HepG2 (cell line): ENCODE results near the gene UPB1. TPM values are rescaled to one million over a fixed set of nuclear protein-coding genes. Genes with fewer than 3 reads are reported as not detected.
A peak's percentile ranks its signal among the peaks of the same experiment; 100 is the strongest.

Experiments used
- ATAC-seq: fragments of 200-7000 bp; cut with Tn5 transposase; 3 replicates; pipeline ENCODE4 v1.9.1; 2020; ENCODE audit warnings: mild to moderate bottlenecking, moderate library complexity
- BruUV-seq: library from RNA; stranded (reverse); fragments of 400-500 nt; replicated peaks from 2 replicates; lab custom pipeline; 2021; lab: Mats Ljungman, UMichigan
- CTCF ChIA-PET: fragments of 300-600 bp; formaldehyde crosslinking; extraction: SDS; loops from one replicate; lab custom pipeline; 2021; ENCODE audit warnings: low total read pairs, inconsistent platforms, low intra/inter-chr PET ratio; lab: Yijun Ruan, JAX
- POLR2A ChIA-PET: fragments of 350-600 bp; sonication (Branson Sonifier 250); formaldehyde crosslinking; loops from one replicate; lab custom pipeline; 2020; ENCODE audit warnings: antibody characterized with exemption, inconsistent platforms; lab: Yijun Ruan, JAX
- DNase-seq: peaks from one replicate; pipeline ENCODE4 v3.0.0-alpha.2; 2015; ENCODE audit warnings: low spot score
- FAIRE-seq: peaks from 3 replicates; lab custom pipeline; 2011; peaks lifted over from hg19 to GRCh38; lab: Jason Lieb, UNC
- H2AFZ ChIP-seq: one replicate; pipeline ENCODE4 v1.6.1; 2011; ENCODE audit warnings: low read length, inconsistent platforms
- H3K27ac ChIP-seq: fragments of 300-600 bp; 3 replicates; pipeline ENCODE4 v1.8.0; 2011; ENCODE audit warnings: mixed run types, mild to moderate bottlenecking, mixed read lengths, low read length, inconsistent platforms; ENCODE audit not compliant: insufficient read depth; ENCODE audit errors: extremely low read length
- H3K27me3 ChIP-seq, 2 experiments: fragments of 200-600 bp in 1 of 2; 2 replicates in 1 of 2; 3 replicates in 1 of 2; pipeline versions ENCODE4 v1.6.0 to v1.8.0; 2011; ENCODE audit warnings: low read length in 2 of 2, mild to moderate bottlenecking in 2 of 2, moderate library complexity in 2 of 2, inconsistent platforms in 1 of 2; ENCODE audit not compliant: insufficient read depth in 2 of 2, control insufficient read depth in 1 of 2
- H3K36me3 ChIP-seq, 2 experiments: fragments of 200-600 bp in 1 of 2; replicated peaks in 1 of 2; 2 replicates in 1 of 2; 3 replicates in 1 of 2; pipeline versions ENCODE4 v1.5.1 to v1.8.0; 2011; ENCODE audit warnings: low read length in 2 of 2, inconsistent platforms in 1 of 2; ENCODE audit not compliant: insufficient read depth in 2 of 2, control insufficient read depth in 1 of 2
- H3K4me1 ChIP-seq: 2 replicates; pipeline ENCODE4 v1.5.1; 2012; ENCODE audit warnings: low read length, inconsistent platforms; ENCODE audit not compliant: insufficient read depth
- H3K4me2 ChIP-seq: 2 replicates; pipeline ENCODE4 v1.6.0; 2011; ENCODE audit warnings: low read depth, low read length, inconsistent platforms
- H3K4me3 ChIP-seq, 3 experiments: fragments of 200-600 bp in 1 of 3; sonication (generic), shearing (Covaris generic) in 1 of 3; replicated peaks in 1 of 3; 2 replicates each; pipeline ENCODE4 v1.5.1; 2011 to 2016; ENCODE audit warnings: low read length in 3 of 3, inconsistent platforms in 2 of 3, low read depth in 2 of 3, mild to moderate bottlenecking in 2 of 3, control low read depth in 1 of 3, mixed read lengths in 1 of 3; ENCODE audit not compliant: insufficient read depth in 1 of 3
- H3K79me2 ChIP-seq: one replicate; pipeline ENCODE4 v1.6.1; 2011; ENCODE audit warnings: low read length, inconsistent platforms; ENCODE audit not compliant: insufficient read depth
- H3K9ac ChIP-seq: 2 replicates; pipeline ENCODE4 v1.6.0; 2011; ENCODE audit warnings: mild to moderate bottlenecking, low read depth, low read length, inconsistent platforms; ENCODE audit not compliant: insufficient read depth
- H3K9me3 ChIP-seq: 2 replicates; pipeline ENCODE4 v1.5.1; 2012; ENCODE audit warnings: mild to moderate bottlenecking, low read length
- H4K20me1 ChIP-seq: 2 replicates; pipeline ENCODE4 v1.6.0; 2011; ENCODE audit warnings: inconsistent platforms, mild to moderate bottlenecking, low read length, moderate library complexity; ENCODE audit not compliant: insufficient read depth
- BCL6 ChIP-seq: IDR thresholded peaks from 2 replicates; pipeline ENCODE4 v1.6.1; 2016; ENCODE audit warnings: missing genetic modification reagents, missing compliant biosample characterization
- CEBPB ChIP-seq: IDR thresholded peaks from 2 replicates; pipeline ENCODE4 v1.6.1; 2011; ENCODE audit warnings: low read depth, low read length, improper control_type of control experiment, borderline replicate concordance
- NFAT5 ChIP-seq: sonication (generic); formaldehyde crosslinking; IDR thresholded peaks from 2 replicates; pipeline ENCODE4 v1.4.0; 2020; ENCODE audit warnings: missing genetic modification reagents
- NFYB ChIP-seq: sonication (generic); formaldehyde crosslinking; IDR thresholded peaks from 2 replicates; pipeline ENCODE4 v1.4.0; 2020; ENCODE audit warnings: missing genetic modification reagents
- NFYC ChIP-seq: IDR thresholded peaks from 2 replicates; pipeline ENCODE4 v1.6.1; 2016; ENCODE audit warnings: missing genetic modification reagents, missing compliant biosample characterization
- PAWR ChIP-seq: sonication (generic); formaldehyde crosslinking; IDR thresholded peaks from 2 replicates; pipeline ENCODE4 v1.4.0; 2020; ENCODE audit warnings: missing genetic modification reagents, mild to moderate bottlenecking, borderline replicate concordance
- PRMT3 ChIP-seq: sonication (generic); formaldehyde crosslinking; IDR thresholded peaks from 2 replicates; pipeline ENCODE4 v1.8.1; 2022; ENCODE audit warnings: low read depth, mild to moderate bottlenecking, moderate library complexity, missing genetic modification reagents, borderline replicate concordance
- RFXANK ChIP-seq: IDR thresholded peaks from 2 replicates; pipeline ENCODE4 v1.6.1; 2016
- SOX13 ChIP-seq, 3 experiments: fragments of 450-650 bp in 1 of 3; sonication (generic) in 1 of 3; formaldehyde crosslinking in 1 of 3; IDR thresholded peaks in 2 of 3; conservative IDR thresholded peaks in 1 of 3; 2 replicates each; pipeline versions ENCODE4 v1.5.0 to v1.6.1; 2016 to 2020; ENCODE audit warnings: antibody characterized with exemption in 1 of 3, mild to moderate bottlenecking in 1 of 3, missing compliant biosample characterization in 1 of 3, missing genetic modification reagents in 1 of 3, moderate library complexity in 1 of 3
- SOX6 ChIP-seq, 2 experiments: fragments of 450-650 bp in 1 of 2; sonication (generic) in 1 of 2; formaldehyde crosslinking in 1 of 2; IDR thresholded peaks; 2 replicates each; pipeline versions ENCODE4 v1.4.0 to v1.6.1; 2017 to 2020; ENCODE audit warnings: antibody characterized with exemption in 1 of 2, mild to moderate bottlenecking in 1 of 2, missing genetic modification reagents in 1 of 2
- TARDBP ChIP-seq: sonication (generic); formaldehyde crosslinking; IDR thresholded peaks from 2 replicates; pipeline ENCODE4 v1.8.0; 2022; ENCODE audit warnings: mild to moderate bottlenecking, missing genetic modification reagents
- ZBTB7A ChIP-seq: sonication (generic); formaldehyde crosslinking; IDR thresholded peaks from 2 replicates; pipeline ENCODE4 v1.8.0; 2022; ENCODE audit warnings: mild to moderate bottlenecking, missing genetic modification reagents
- ZNF704 ChIP-seq: sonication (generic); formaldehyde crosslinking; IDR thresholded peaks from 2 replicates; pipeline ENCODE4 v1.8.1; 2023; ENCODE audit warnings: mild to moderate bottlenecking, inconsistent platforms, moderate library complexity, missing genetic modification reagents, borderline replicate concordance
- whole genome bisulfite sequencing: methylation state at CpG from one replicate; pipeline ENCODE4 v1.1.6; 2017; ENCODE audit warnings: low lambda C conversion rate; 5-methylcytosine and 5-hydroxymethylcytosine counted together
- in situ Hi-C: cut with HindIII; loops from 2 replicates; pipeline ENCODE4 v1.10.0; 2017; ENCODE audit warnings: low pct_unique_long_range_greater_than_20kb; ENCODE audit not compliant: extremely low pct_ligation_motif_present
- intact Hi-C: fragments of 100-400 bp; cut with micrococcal nuclease; formaldehyde crosslinking; loops from one replicate; pipeline ENCODE4 v1.10.0; 2022; ENCODE audit not compliant: unreplicated experiment
- polyA plus RNA-seq, 8 experiments: library from polyadenylated mRNA; depleted of rRNA in 3 of 8; stranded (reverse) in 7 of 8; unstranded in 1 of 8; fragments of >200 nt; fragmentation: Illumina TruSeq in 4 of 8; extraction: Trizol in 4 of 8; gene quantifications; 2 replicates each; pipeline versions ENCODE4 v1.2.1 to v1.2.3, GENCODE V29; 2011 to 2016; ENCODE audit warnings: low read depth in 4 of 8, missing spikeins in 1 of 8, mixed read lengths in 1 of 8; ENCODE audit not compliant: insufficient read depth in 1 of 8
- total RNA-seq, 5 experiments: library from RNA; depleted of rRNA; stranded (reverse); fragments of >200 nt; fragmentation: Illumina TruSeq; extraction: Trizol; gene quantifications; 2 replicates each; pipeline ENCODE4 v1.2.3, GENCODE V29; 2016; ENCODE audit warnings: low read depth in 1 of 5
- TF ChIP-seq, protein P1 (sequence below): sonication (generic); formaldehyde crosslinking; IDR thresholded peaks from 2 replicates; pipeline ENCODE4 v1.4.0; 2020; ENCODE audit warnings: missing genetic modification reagents

The UPB1 gene
- total and polyA plus RNA-seq, 2 of the 13 experiments (the other 11 are each of a cell fraction or from before 2014, with no cell fraction given), result 0.38 to 1.2 TPM

GRCh38 chr22:24482575-24482974 is 12.6 kb upstream of the UPB1 start (continued):
- TF ChIP-seq CEBPB, result peak; percentile 39; the same call in 1 of the 2 replicates
- TF ChIP-seq NFYC (CRISPR knock-in tag), result no peak
- TF ChIP-seq TARDBP (CRISPR knock-in tag), result no peak
- TF ChIP-seq SOX6 (IDR thresholded peaks at IDR 0.05), result no peak
- 0 out of 2 replicates have a peak, but pooled peaks have one; percentile 14 for TF ChIP-seq SOX6 (CRISPR knock-in tag; IDR thresholded peaks at IDR 0.05)
- TF ChIP-seq ZBTB7A (CRISPR knock-in tag), result no peak
- TF ChIP-seq BCL6 (CRISPR knock-in tag), result no peak
- TF ChIP-seq NFYB, result no peak
- TF ChIP-seq RFXANK (CRISPR knock-in tag), result no peak
- TF ChIP-seq, all 625 proteins: peak for 5

GRCh38 chr22:24482998-24483397 is 12.1 kb upstream of the UPB1 start:
- H3K4me2 ChIP-seq, result peak overlapping the region; percentile 13
- 3% methylated on average over 2 of the region's 2 CpGs for WGBS
- no peaks in the 10 kb centered on the region for H3K36me3 ChIP-seq
- H3K27ac ChIP-seq, result no peak overlapping the region
- ChIA-PET CTCF (no interaction called here), POLR2A (interaction anchor here (0.9 to 2.9 kb wide), 7 partner anchors 9 to 35 kb away, joined by 3 to 14 read pairs (median 3); no protein-coding TSS in a partner anchor)
- H3K4me3 ChIP-seq, result no peak overlapping the region
- in situ Hi-C loops (no loop called here), intact Hi-C loops (no loop called here)
- no TSS peak for BruUV-seq
- ATAC-seq, result peak; percentile 48; the same call in 2 of the 3 replicates
- no peak overlapping the region for H3K9ac ChIP-seq
- no peaks in the 10 kb centered on the region for H3K9me3 ChIP-seq
- H3K4me1 ChIP-seq, result peaks cover 62% of the 10 kb centered on the region
- no peak overlapping the region for H2AFZ ChIP-seq
- H4K20me1 ChIP-seq, result no peaks in the 10 kb centered on the region
- H3K27me3 ChIP-seq, result no peaks in the 10 kb centered on the region
- FAIRE-seq, result no peak
- no peaks in the 10 kb centered on the region for H3K79me2 ChIP-seq
- no peak for DNase-seq
- TF ChIP-seq ZNF704 (CRISPR knock-in tag) (no peak), PAWR (CRISPR knock-in tag) (no peak), PRMT3 (CRISPR knock-in tag) (no peak), SOX13 (IDR thresholded peaks at IDR 0.05) (no peak), SOX13 (CRISPR knock-in tag; conservative IDR thresholded peaks at IDR 0.05 in 1 of 2, IDR thresholded peaks at IDR 0.05 in 1 of 2) (no peak), NFAT5 (no peak)
- TF ChIP-seq, protein P1, sequence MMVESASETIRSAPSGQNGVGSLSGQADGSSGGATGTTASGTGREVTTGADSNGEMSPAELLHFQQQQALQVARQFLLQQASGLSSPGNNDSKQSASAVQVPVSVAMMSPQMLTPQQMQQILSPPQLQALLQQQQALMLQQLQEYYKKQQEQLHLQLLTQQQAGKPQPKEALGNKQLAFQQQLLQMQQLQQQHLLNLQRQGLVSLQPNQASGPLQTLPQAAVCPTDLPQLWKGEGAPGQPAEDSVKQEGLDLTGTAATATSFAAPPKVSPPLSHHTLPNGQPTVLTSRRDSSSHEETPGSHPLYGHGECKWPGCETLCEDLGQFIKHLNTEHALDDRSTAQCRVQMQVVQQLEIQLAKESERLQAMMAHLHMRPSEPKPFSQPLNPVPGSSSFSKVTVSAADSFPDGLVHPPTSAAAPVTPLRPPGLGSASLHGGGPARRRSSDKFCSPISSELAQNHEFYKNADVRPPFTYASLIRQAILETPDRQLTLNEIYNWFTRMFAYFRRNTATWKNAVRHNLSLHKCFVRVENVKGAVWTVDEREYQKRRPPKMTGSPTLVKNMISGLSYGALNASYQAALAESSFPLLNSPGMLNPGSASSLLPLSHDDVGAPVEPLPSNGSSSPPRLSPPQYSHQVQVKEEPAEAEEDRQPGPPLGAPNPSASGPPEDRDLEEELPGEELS (CRISPR knock-in tag), result peak; percentile 52
